Effector memory CD4-positive, alpha-beta T cell (primary cell): ENCODE results near the gene GP1BA.
A peak's percentile ranks its signal among the peaks of the same experiment; 100 is the strongest.

Source experiments
- DNase-seq, 3 donors: peaks; one replicate each; pipeline ENCODE4 v3.0.0-alpha.2; 2020
- H3K27ac ChIP-seq: 2 replicates; pipeline ENCODE4 v1.7.0; 2013; ENCODE audit warnings: mild to moderate bottlenecking, low read length, moderate library complexity; ENCODE audit not compliant: insufficient read depth, poor library complexity, severe bottlenecking
- H3K27me3 ChIP-seq: replicated peaks from 2 replicates; pipeline ENCODE4 v1.7.0; 2013; ENCODE audit warnings: mild to moderate bottlenecking, low read length; ENCODE audit not compliant: insufficient read depth, control insufficient read depth, poor library complexity, severe bottlenecking
- H3K36me3 ChIP-seq: 2 replicates; pipeline ENCODE4 v1.7.0; 2013; ENCODE audit warnings: mild to moderate bottlenecking, low read length, moderate library complexity; ENCODE audit not compliant: control insufficient read depth, insufficient read depth
- H3K4me1 ChIP-seq: 2 replicates; pipeline ENCODE4 v1.7.0; 2013; ENCODE audit warnings: low read length, mild to moderate bottlenecking; ENCODE audit not compliant: control insufficient read depth, insufficient read depth, poor library complexity, severe bottlenecking
- H3K4me3 ChIP-seq: 2 replicates; pipeline ENCODE4 v1.7.0; 2013; ENCODE audit warnings: low read length, low read depth, mild to moderate bottlenecking; ENCODE audit not compliant: insufficient read depth, poor library complexity, severe bottlenecking
- H3K9me3 ChIP-seq: 2 replicates; pipeline ENCODE4 v1.7.0; 2013; ENCODE audit warnings: mild to moderate bottlenecking, low read length, moderate library complexity; ENCODE audit not compliant: control insufficient read depth

GP1BA gene

DNA sequence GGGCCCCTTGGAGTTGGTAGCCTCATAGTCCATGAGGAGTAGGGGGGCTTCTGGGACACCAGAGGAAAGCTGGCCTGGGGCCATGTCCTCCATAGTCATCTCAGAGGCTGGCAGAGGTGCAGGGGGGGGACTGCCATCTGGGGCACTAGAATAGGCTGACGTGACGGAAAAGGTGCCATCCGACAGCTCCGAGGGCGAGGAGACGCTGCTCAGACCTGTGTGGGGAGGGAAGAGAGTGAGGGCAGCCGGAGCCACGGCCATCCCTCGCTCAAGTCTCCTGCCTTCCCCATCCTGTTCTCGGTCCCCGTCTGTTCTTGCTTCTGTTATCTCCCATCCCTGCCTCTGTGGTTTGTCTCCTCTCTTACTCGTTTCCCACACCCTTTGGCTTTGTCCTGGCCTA, 40.2 kb downstream of the GP1BA start:
- H3K4me3 ChIP-seq, result no peak overlapping the region
- peaks cover 44% of the 10 kb centered on the region for H3K36me3 ChIP-seq
- no peak for DNase-seq
- no peaks in the 10 kb centered on the region for H3K9me3 ChIP-seq
- H3K27ac ChIP-seq, result no peak overlapping the region
- no peaks in the 10 kb centered on the region for H3K27me3 ChIP-seq
- H3K4me1 ChIP-seq, result peaks cover 24% of the 10 kb centered on the region

DNA sequence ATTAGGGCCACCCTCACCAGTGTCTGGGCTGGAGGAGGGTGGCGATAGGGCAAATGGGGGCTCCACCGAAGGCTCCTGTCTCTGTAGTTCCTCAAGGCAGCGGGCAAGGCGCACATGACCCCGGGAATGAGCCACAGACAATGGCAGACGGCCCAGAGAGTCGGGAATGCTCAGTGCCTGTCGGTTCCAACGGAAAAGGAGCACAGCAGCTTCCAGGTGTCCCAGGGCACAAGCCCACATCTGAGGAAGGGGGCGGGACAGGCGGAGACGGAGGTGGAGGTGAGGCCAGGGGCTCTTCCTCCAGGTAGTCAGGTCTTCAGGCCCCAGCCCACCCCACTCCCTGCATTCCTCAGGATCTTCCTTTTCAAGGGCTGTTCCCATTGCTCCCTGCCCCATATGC, 40.7 kb downstream of the GP1BA start:
- Histone ChIP-seq H3K36me3 (peaks cover 48% of the 10 kb centered on the region), H3K4me1 (peaks cover 24% of the 10 kb centered on the region), H3K9me3 (no peaks in the 10 kb centered on the region), H3K27me3 (no peaks in the 10 kb centered on the region), H3K27ac (no peak overlapping the region), H3K4me3 (no peak overlapping the region)
- DNase-seq, result no peak

- H3K9me3 ChIP-seq, result no peaks in the 10 kb centered on the region
- no peaks in the 10 kb centered on the region for H3K27me3 ChIP-seq
- no peak for DNase-seq
- no peak overlapping the region for H3K27ac ChIP-seq
- peaks cover 56% of the 10 kb centered on the region for H3K36me3 ChIP-seq
- peaks cover 18% of the 10 kb centered on the region for H3K4me1 ChIP-seq
- H3K4me3 ChIP-seq, result no peak overlapping the region
Measured at GRCh38 chr17:4973256-4974114, 41.4 kb downstream of the GP1BA start.

GRCh38 chr17:4974115-4974670, 42.1 kb downstream of the GP1BA start:
- H3K9me3 ChIP-seq, result no peaks in the 10 kb centered on the region
- no peak for DNase-seq
- H3K27me3 ChIP-seq, result no peaks in the 10 kb centered on the region
- peaks cover 11% of the 10 kb centered on the region for H3K4me1 ChIP-seq
- no peak overlapping the region for H3K4me3 ChIP-seq
- H3K36me3 ChIP-seq, result peaks cover 61% of the 10 kb centered on the region
- H3K27ac ChIP-seq, result no peak overlapping the region

DNA sequence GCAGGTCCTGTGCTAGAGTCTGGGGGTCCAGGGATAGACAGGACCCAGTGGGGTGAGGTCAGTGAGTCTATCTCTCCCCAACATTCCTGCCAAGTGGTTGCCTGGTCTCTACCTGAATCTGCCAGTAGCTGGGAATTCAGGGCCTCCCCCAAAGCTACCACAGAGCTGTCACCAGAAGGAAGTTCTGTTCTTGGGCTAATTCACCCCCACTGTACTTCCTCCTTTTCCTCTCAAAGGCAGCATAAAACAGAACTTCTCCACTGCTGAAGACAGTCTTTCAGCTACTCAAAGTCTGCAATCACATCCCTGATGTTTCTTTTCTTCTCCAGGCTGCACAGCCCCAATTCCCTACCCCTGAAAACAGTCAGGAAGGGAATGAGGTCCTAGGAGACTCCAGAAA, 46.6 kb downstream of the GP1BA start:
- H3K4me3 ChIP-seq, result no peak overlapping the region
- no peaks in the 10 kb centered on the region for H3K9me3 ChIP-seq
- no peak overlapping the region for H3K27ac ChIP-seq

DNA sequence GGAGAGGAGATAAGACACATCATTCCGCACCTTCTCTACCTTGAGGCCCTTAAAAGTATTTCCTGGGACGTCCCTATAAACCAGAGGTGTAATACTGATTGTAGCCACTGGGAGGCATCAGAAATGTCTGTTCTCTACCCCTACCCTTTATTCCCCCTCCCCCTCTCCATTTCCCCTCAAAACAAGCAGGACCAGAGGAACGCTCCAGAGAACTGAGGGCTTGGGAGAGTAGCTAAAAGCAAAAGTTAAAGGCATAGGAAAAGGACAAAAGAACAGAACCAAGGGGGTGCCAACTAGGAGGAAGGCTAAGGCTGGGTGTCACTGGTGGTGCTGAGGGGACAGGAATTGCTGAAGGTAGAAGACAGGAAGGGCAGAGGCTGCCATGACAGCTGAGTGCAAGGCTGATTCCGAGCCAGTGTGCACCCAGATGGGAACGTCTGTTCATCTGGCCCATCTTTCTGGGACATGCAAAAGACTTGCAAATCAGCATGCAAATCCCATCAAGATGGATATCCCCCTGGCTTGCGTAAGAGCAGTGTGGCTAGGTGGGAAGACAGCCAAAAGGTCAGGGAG, 48.7 kb downstream of the GP1BA start:
- peak in 1 of 3 donors; percentile 24 for DNase-seq
- H3K9me3 ChIP-seq, result no peaks in the 10 kb centered on the region
- no peak overlapping the region for H3K27ac ChIP-seq
- peaks cover under 1% of the 10 kb centered on the region for H3K4me1 ChIP-seq
- H3K27me3 ChIP-seq, result no peaks in the 10 kb centered on the region
- H3K4me3 ChIP-seq, result no peak overlapping the region
- H3K36me3 ChIP-seq, result peaks cover 49% of the 10 kb centered on the region

More for the DNA sequence above, 46.6 kb downstream of the GP1BA start:
- Histone ChIP-seq H3K36me3 (peaks cover 60% of the 10 kb centered on the region), H3K4me1 (no peaks in the 10 kb centered on the region), H3K27me3 (no peaks in the 10 kb centered on the region)
- no peak for DNase-seq

GRCh38 chr17:4982305-4982704, 50.2 kb downstream of the GP1BA start:
- H3K4me1 ChIP-seq, result peaks cover 14% of the 10 kb centered on the region
- no peak overlapping the region for H3K27ac ChIP-seq
- H3K27me3 ChIP-seq, result no peaks in the 10 kb centered on the region
- no peak overlapping the region for H3K4me3 ChIP-seq
- peaks cover 38% of the 10 kb centered on the region for H3K36me3 ChIP-seq
- H3K9me3 ChIP-seq, result no peaks in the 10 kb centered on the region
- no peak for DNase-seq
